Epithelial cell of esophagus (primary cell): Measurements from ENCODE around the gene RBM43.

Experiments used
- DNase-seq: peaks from one replicate; pipeline ENCODE4 v3.0.0; 2010; ENCODE audit warnings: low read depth
- H3K4me3 ChIP-seq: 2 replicates; pipeline ENCODE4 v1.5.1; 2011; ENCODE audit warnings: mild to moderate bottlenecking, low read length, control low read depth
- CTCF ChIP-seq: IDR thresholded peaks from 2 replicates; pipeline ENCODE4 v1.5.1; 2011; ENCODE audit warnings: low read depth, mild to moderate bottlenecking, low read length, control low read depth, inconsistent platforms; ENCODE audit not compliant: insufficient read depth; ENCODE audit errors: missing control alignments

RBM43 gene

GRCh38 chr2:151282401-151282800 is 20.7 kb upstream of the RBM43 start:
- TF ChIP-seq CTCF = no peak
- no peak for DNase-seq
- no peak overlapping the region for H3K4me3 ChIP-seq

- H3K4me3 ChIP-seq = no peak overlapping the region
- DNase-seq = no peak
- TF ChIP-seq CTCF = no peak
Measured at GRCh38 chr2:151280271-151280670, 18.6 kb upstream of the RBM43 start.

GRCh38 chr2:151278487-151278886 is 16.8 kb upstream of the RBM43 start:
- no peak for DNase-seq
- H3K4me3 ChIP-seq = no peak overlapping the region
- TF ChIP-seq CTCF = no peak

GRCh38 chr2:151277067-151277466 is 15.4 kb upstream of the RBM43 start:
- no peak for DNase-seq
- TF ChIP-seq CTCF = no peak
- H3K4me3 ChIP-seq = no peak overlapping the region

- H3K4me3 ChIP-seq = no peak overlapping the region
- TF ChIP-seq CTCF = no peak
- DNase-seq = no peak
Measured at GRCh38 chr2:151275291-151275690, 13.6 kb upstream of the RBM43 start.

- DNase-seq = no peak
- H3K4me3 ChIP-seq = no peak overlapping the region
- no peak for TF ChIP-seq CTCF
Measured at GRCh38 chr2:151271824-151272223, 10.2 kb upstream of the RBM43 start.

GRCh38 chr2:151269798-151270568 is 8.3 kb upstream of the RBM43 start:
- no peak for TF ChIP-seq CTCF
- peak; percentile 40 for DNase-seq
- no peak overlapping the region for H3K4me3 ChIP-seq
